ENCODE measurements around the gene RAPH1. TPM values are rescaled to one million over a fixed set of nuclear protein-coding genes. Genes with fewer than 3 reads are reported as not detected.

The RAPH1 gene
- total RNA-seq, 1 donor from 2014 or later = 50.4 TPM

DNA sequence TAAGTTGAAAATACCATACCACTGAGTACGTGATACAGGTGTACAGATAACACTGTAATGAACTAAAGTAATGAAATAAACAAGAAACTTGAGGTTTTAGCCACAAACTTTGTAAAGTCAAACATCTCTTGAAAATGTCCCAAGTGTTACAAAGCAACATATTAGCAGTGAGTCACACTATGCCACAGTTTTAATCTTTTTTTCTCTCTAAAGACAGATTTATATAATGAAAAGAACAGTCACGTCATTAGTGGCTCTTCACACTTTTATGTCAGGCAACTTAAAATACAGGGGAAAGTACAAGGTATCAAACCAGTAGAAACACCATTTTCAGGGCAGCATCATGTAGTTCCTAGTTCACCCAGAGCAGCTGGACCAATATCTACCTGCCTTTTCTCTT lies 42.1 kb downstream of the RAPH1 start:
- H3K27ac ChIP-seq (ENCODE audit: low read depth, low read length) = peak overlapping the region; percentile 25
- TF ChIP-seq, protein P1, sequence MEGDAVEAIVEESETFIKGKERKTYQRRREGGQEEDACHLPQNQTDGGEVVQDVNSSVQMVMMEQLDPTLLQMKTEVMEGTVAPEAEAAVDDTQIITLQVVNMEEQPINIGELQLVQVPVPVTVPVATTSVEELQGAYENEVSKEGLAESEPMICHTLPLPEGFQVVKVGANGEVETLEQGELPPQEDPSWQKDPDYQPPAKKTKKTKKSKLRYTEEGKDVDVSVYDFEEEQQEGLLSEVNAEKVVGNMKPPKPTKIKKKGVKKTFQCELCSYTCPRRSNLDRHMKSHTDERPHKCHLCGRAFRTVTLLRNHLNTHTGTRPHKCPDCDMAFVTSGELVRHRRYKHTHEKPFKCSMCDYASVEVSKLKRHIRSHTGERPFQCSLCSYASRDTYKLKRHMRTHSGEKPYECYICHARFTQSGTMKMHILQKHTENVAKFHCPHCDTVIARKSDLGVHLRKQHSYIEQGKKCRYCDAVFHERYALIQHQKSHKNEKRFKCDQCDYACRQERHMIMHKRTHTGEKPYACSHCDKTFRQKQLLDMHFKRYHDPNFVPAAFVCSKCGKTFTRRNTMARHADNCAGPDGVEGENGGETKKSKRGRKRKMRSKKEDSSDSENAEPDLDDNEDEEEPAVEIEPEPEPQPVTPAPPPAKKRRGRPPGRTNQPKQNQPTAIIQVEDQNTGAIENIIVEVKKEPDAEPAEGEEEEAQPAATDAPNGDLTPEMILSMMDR (IDR thresholded peaks at IDR 0.05; ENCODE audit: insufficient read depth, low read depth, low read length) = no peak
- FAIRE-seq = peak; percentile 82
- H3K27me3 Mint-ChIP-seq (ENCODE audit: low read depth, unreplicated experiment) = no peaks in the 10 kb centered on the region
- no peak overlapping the region for H3K4me3 Mint-ChIP-seq (ENCODE audit: unreplicated experiment)
- H3K27me3 ChIP-seq (ENCODE audit: insufficient read depth, low read length) = no peaks in the 10 kb centered on the region
- no peak overlapping the region for H3K9ac ChIP-seq (ENCODE audit: low read length)
- peak; percentile 67 for DNase-seq (ENCODE audit: low read depth)
- H3K4me1 Mint-ChIP-seq (ENCODE audit: low read depth, unreplicated experiment) = peaks cover 11% of the 10 kb centered on the region
- H3K4me3 ChIP-seq (ENCODE audit: insufficient read depth, low read depth, low read length) = no peak overlapping the region
- no peaks in the 10 kb centered on the region for H3K9me3 ChIP-seq (ENCODE audit: insufficient read depth, low read depth, low read length)
- peaks cover 3% of the 10 kb centered on the region for H4K20me1 ChIP-seq (ENCODE audit: insufficient read depth, low read length)
- H3K36me3 Mint-ChIP-seq (ENCODE audit: low read depth, unreplicated experiment) = peaks cover 8% of the 10 kb centered on the region
- H3K4me2 ChIP-seq (ENCODE audit: low read length) = peak overlapping the region; percentile 1
- H2AFZ ChIP-seq (ENCODE audit: low read depth, low read length) = no peak overlapping the region
- H3K79me2 ChIP-seq (ENCODE audit: insufficient read depth, low read length) = peaks cover 65% of the 10 kb centered on the region
- H3K27ac Mint-ChIP-seq (ENCODE audit: unreplicated experiment) = no peak overlapping the region
- H3K4me1 ChIP-seq (ENCODE audit: insufficient read depth, low read length) = peaks cover 8% of the 10 kb centered on the region
- peaks cover 19% of the 10 kb centered on the region for H3K36me3 ChIP-seq (ENCODE audit: insufficient read depth, low read length)
- H3K9me3 Mint-ChIP-seq (ENCODE audit: unreplicated experiment) = no peaks in the 10 kb centered on the region

DNA sequence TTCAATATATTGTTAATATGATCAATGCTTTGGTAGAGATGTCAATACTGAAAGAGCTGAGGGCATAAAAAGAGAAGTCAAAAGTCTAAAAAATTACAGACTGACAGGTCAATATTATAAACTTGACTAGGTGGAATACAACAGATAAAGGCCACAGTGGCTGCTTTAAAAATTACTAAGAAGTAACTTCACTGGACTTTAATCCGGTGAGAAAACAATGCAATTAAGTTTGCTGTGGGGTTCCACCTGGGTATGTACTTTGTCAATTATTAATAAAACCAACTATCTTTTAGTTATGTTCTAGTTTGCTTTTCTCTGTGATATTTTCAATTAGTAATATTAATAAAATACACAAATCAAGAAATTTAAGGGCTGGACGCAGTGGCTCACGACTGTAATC lies 44.7 kb downstream of the RAPH1 start:
- H3K27me3 Mint-ChIP-seq (ENCODE audit: low read depth, unreplicated experiment) = no peaks in the 10 kb centered on the region
- no peaks in the 10 kb centered on the region for H3K27me3 ChIP-seq (ENCODE audit: insufficient read depth, low read length)
- peaks cover 8% of the 10 kb centered on the region for H3K4me1 ChIP-seq (ENCODE audit: insufficient read depth, low read length)
- H2AFZ ChIP-seq (ENCODE audit: low read depth, low read length) = no peak overlapping the region
- H3K36me3 ChIP-seq (ENCODE audit: insufficient read depth, low read length) = peaks cover 27% of the 10 kb centered on the region
- H3K9ac ChIP-seq (ENCODE audit: low read length) = no peak overlapping the region
- H3K4me1 Mint-ChIP-seq (ENCODE audit: low read depth, unreplicated experiment) = peaks cover 10% of the 10 kb centered on the region
- FAIRE-seq (no peak), DNase-seq (ENCODE audit: low read depth) (no peak)
- H3K27ac ChIP-seq (ENCODE audit: low read depth, low read length) = no peak overlapping the region
- H3K9me3 ChIP-seq (ENCODE audit: insufficient read depth, low read depth, low read length) = no peaks in the 10 kb centered on the region
- no peak overlapping the region for H3K27ac Mint-ChIP-seq (ENCODE audit: unreplicated experiment)
- no peaks in the 10 kb centered on the region for H3K9me3 Mint-ChIP-seq (ENCODE audit: unreplicated experiment)
- no peak overlapping the region for H3K4me3 ChIP-seq (ENCODE audit: insufficient read depth, low read depth, low read length)
- H3K4me2 ChIP-seq (ENCODE audit: low read length) = no peak overlapping the region
- no peak for TF ChIP-seq EZH2 (IDR thresholded peaks at IDR 0.05; ENCODE audit: insufficient read depth, low read length)
- TF ChIP-seq, protein P1 (IDR thresholded peaks at IDR 0.05; ENCODE audit: insufficient read depth, low read depth, low read length) = no peak
- no peak overlapping the region for H3K4me3 Mint-ChIP-seq (ENCODE audit: unreplicated experiment)
- peaks cover 6% of the 10 kb centered on the region for H4K20me1 ChIP-seq (ENCODE audit: insufficient read depth, low read length)
- peaks cover 62% of the 10 kb centered on the region for H3K79me2 ChIP-seq (ENCODE audit: insufficient read depth, low read length)
- peaks cover 12% of the 10 kb centered on the region for H3K36me3 Mint-ChIP-seq (ENCODE audit: low read depth, unreplicated experiment)

DNA sequence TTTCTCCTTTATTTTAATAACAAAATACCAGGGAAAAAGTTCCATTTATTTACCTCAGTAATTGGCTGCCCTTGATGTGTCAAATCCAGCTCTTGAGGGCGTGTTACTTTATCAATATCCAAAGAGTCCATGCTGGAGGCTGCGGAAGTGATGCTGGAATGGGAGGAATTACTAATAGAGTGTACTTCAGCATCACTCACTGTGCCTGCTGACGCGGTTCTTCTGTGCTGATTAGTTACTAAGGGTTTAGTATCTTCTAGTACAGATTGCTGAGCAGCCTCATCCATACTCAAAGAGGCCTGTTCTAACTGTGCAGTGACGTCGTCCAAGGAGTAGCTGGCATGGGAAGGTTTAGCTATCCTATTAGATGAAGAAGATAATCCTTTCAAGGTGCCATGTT lies 45.6 kb downstream of the RAPH1 start:
- H3K9ac ChIP-seq (ENCODE audit: low read length) = no peak overlapping the region
- no peak overlapping the region for H3K4me2 ChIP-seq (ENCODE audit: low read length)
- H4K20me1 ChIP-seq (ENCODE audit: insufficient read depth, low read length) = peaks cover 6% of the 10 kb centered on the region
- H3K36me3 ChIP-seq (ENCODE audit: insufficient read depth, low read length) = peaks cover 30% of the 10 kb centered on the region
- Mint-ChIP-seq H3K4me1 (ENCODE audit: low read depth, unreplicated experiment) (peaks cover 10% of the 10 kb centered on the region), H3K9me3 (ENCODE audit: unreplicated experiment) (no peaks in the 10 kb centered on the region), H3K4me3 (ENCODE audit: unreplicated experiment) (no peak overlapping the region), H3K36me3 (ENCODE audit: low read depth, unreplicated experiment) (peaks cover 12% of the 10 kb centered on the region), H3K27me3 (ENCODE audit: low read depth, unreplicated experiment) (no peaks in the 10 kb centered on the region), H3K27ac (ENCODE audit: unreplicated experiment) (no peak overlapping the region)
- FAIRE-seq = no peak
- no peaks in the 10 kb centered on the region for H3K27me3 ChIP-seq (ENCODE audit: insufficient read depth, low read length)
- H3K27ac ChIP-seq (ENCODE audit: low read depth, low read length) = no peak overlapping the region
- H2AFZ ChIP-seq (ENCODE audit: low read depth, low read length) = no peak overlapping the region
- no peaks in the 10 kb centered on the region for H3K9me3 ChIP-seq (ENCODE audit: insufficient read depth, low read depth, low read length)
- H3K4me1 ChIP-seq (ENCODE audit: insufficient read depth, low read length) = peaks cover 8% of the 10 kb centered on the region
- TF ChIP-seq, protein P1 (IDR thresholded peaks at IDR 0.05; ENCODE audit: insufficient read depth, low read depth, low read length) = no peak
- TF ChIP-seq EZH2 (IDR thresholded peaks at IDR 0.05; ENCODE audit: insufficient read depth, low read length) = no peak
- H3K4me3 ChIP-seq (ENCODE audit: insufficient read depth, low read depth, low read length) = no peak overlapping the region
- peaks cover 59% of the 10 kb centered on the region for H3K79me2 ChIP-seq (ENCODE audit: insufficient read depth, low read length)
- DNase-seq (ENCODE audit: low read depth) = no peak
